K562 (cell line): ENCODE results near the gene NAPA. TPM values are rescaled to one million over a fixed set of nuclear protein-coding genes. Genes with fewer than 3 reads are reported as not detected.

Source experiments
- DDX20 ChIP-seq: fragments of 450-650 bp; IDR thresholded peaks from 2 replicates; pipeline ENCODE4 v1.6.1; 2016; ENCODE audit warnings: missing genetic modification characterization, low read depth, mild to moderate bottlenecking, missing compliant biosample characterization, moderate library complexity
- FOXA1 ChIP-seq: fragments of 450-650 bp; IDR thresholded peaks from 2 replicates; pipeline ENCODE4 v1.6.1; 2016; ENCODE audit warnings: mild to moderate bottlenecking, borderline replicate concordance
- IRF2 ChIP-seq: sonication (generic); formaldehyde crosslinking; IDR thresholded peaks from 2 replicates; pipeline ENCODE4 v1.8.1; 2022; ENCODE audit warnings: mild to moderate bottlenecking, missing genetic modification reagents
- LEF1 ChIP-seq: fragments of 450-650 bp; IDR thresholded peaks from 2 replicates; pipeline ENCODE4 v1.6.1; 2016; ENCODE audit warnings: mild to moderate bottlenecking
- MIER1 ChIP-seq: fragments of 450-650 bp; IDR thresholded peaks from 2 replicates; pipeline ENCODE4 v1.6.1; 2016; ENCODE audit warnings: antibody characterized with exemption, mild to moderate bottlenecking, low read depth
- MXI1 ChIP-seq: IDR thresholded peaks from 2 replicates; pipeline ENCODE4 v1.6.1; 2011; ENCODE audit warnings: low read depth, mild to moderate bottlenecking, improper control_type of control experiment, low read length
- POLR2H ChIP-seq: IDR thresholded peaks from 2 replicates; pipeline ENCODE4 v1.6.1; 2016; ENCODE audit warnings: missing genetic modification characterization, low read depth, mild to moderate bottlenecking, control low read depth, missing compliant biosample characterization, moderate library complexity
- RFX7 ChIP-seq: fragments of 250-450 bp; sonication (Bioruptor Pico); IDR thresholded peaks from 2 replicates; pipeline ENCODE4 v1.5.1; 2021; ENCODE audit warnings: mild to moderate bottlenecking
- SMARCB1 ChIP-seq: IDR thresholded peaks from 2 replicates; pipeline ENCODE4 v1.6.1; 2011; ENCODE audit warnings: improper control_type of control experiment, low read depth; ENCODE audit not compliant: insufficient read length
- TARDBP ChIP-seq: fragments of 450-650 bp; IDR thresholded peaks from 2 replicates; pipeline ENCODE4 v1.6.1; 2016
- WHSC1 ChIP-seq: IDR thresholded peaks from one replicate; pipeline ENCODE4 v1.6.1; 2012; ENCODE audit warnings: low read length, control low read depth, inconsistent platforms
- YY1 ChIP-seq, 3 experiments: IDR thresholded peaks; 2 replicates each; pipeline ENCODE4 v1.6.1; 2011; ENCODE audit warnings: low read length in 2 of 3, mild to moderate bottlenecking in 2 of 3, moderate library complexity in 2 of 3, borderline replicate concordance in 1 of 3, control low read depth in 1 of 3, low read depth in 1 of 3; ENCODE audit not compliant: insufficient read depth in 3 of 3, insufficient replicate concordance in 2 of 3, control insufficient read depth in 1 of 3, insufficient read length in 1 of 3; ENCODE audit errors: extremely low read depth in 1 of 3
- ZNF76 ChIP-seq: fragments of 250-450 bp; sonication (Bioruptor Pico); IDR thresholded peaks from 2 replicates; pipeline ENCODE4 v1.4.0; 2020; ENCODE audit warnings: mild to moderate bottlenecking, moderate library complexity, borderline replicate concordance
- ZNF778 ChIP-seq: fragments of 450-650 bp; formaldehyde crosslinking; IDR thresholded peaks from 2 replicates; pipeline ENCODE4 v1.4.0; 2020; ENCODE audit warnings: mild to moderate bottlenecking, moderate library complexity
- polyA plus RNA-seq, 8 experiments: library from polyadenylated mRNA; depleted of rRNA in 4 of 8; stranded (reverse) in 5 of 8; unstranded in 3 of 8; fragments of >200 nt; fragmentation: Nextera tagmentation in 2 of 8; fragmentation: Illumina TruSeq in 1 of 8; extraction: Ambion mirVana in 2 of 8; extraction: Trizol in 1 of 8; gene quantifications; 2 replicates each; pipeline versions ENCODE4 v1.2.1 to v1.2.3, GENCODE V29; 2011 to 2014; ENCODE audit warnings: inconsistent platforms in 1 of 8, missing spikeins in 1 of 8
- total RNA-seq, 7 experiments: library from RNA; depleted of rRNA in 6 of 7; stranded (reverse); fragments of >200 nt in 6 of 7; fragmentation: Illumina TruSeq in 2 of 7; extraction: Trizol in 2 of 7; gene quantifications; 2 replicates each; pipeline versions ENCODE4 v1.2.1 to v1.2.3, GENCODE V29; 2011 to 2021; ENCODE audit warnings: low replicate concordance in 1 of 7
- TF ChIP-seq, protein P1 (sequence below): fragments of 200-800 bp; sonication (Bioruptor generic); IDR thresholded peaks from 2 replicates; pipeline ENCODE4 v1.6.1; 2016; ENCODE audit warnings: missing genetic modification characterization, missing compliant biosample characterization
- TF ChIP-seq, protein P2 (sequence below): IDR thresholded peaks from 2 replicates; pipeline ENCODE4 v1.6.1; 2014; ENCODE audit warnings: antibody characterized with exemption
- TF ChIP-seq, protein P3 (sequence below): fragments of 250-450 bp; sonication (Bioruptor Pico); IDR thresholded peaks from 2 replicates; pipeline ENCODE4 v1.5.0; 2021; ENCODE audit warnings: mild to moderate bottlenecking, borderline replicate concordance

NAPA gene
- total and polyA plus RNA-seq, 9 of the 15 experiments (the other 6 are each of a cell fraction or from before 2014, with no cell fraction given): 5.4 to 98.6 (median 77.5) TPM

DNA sequence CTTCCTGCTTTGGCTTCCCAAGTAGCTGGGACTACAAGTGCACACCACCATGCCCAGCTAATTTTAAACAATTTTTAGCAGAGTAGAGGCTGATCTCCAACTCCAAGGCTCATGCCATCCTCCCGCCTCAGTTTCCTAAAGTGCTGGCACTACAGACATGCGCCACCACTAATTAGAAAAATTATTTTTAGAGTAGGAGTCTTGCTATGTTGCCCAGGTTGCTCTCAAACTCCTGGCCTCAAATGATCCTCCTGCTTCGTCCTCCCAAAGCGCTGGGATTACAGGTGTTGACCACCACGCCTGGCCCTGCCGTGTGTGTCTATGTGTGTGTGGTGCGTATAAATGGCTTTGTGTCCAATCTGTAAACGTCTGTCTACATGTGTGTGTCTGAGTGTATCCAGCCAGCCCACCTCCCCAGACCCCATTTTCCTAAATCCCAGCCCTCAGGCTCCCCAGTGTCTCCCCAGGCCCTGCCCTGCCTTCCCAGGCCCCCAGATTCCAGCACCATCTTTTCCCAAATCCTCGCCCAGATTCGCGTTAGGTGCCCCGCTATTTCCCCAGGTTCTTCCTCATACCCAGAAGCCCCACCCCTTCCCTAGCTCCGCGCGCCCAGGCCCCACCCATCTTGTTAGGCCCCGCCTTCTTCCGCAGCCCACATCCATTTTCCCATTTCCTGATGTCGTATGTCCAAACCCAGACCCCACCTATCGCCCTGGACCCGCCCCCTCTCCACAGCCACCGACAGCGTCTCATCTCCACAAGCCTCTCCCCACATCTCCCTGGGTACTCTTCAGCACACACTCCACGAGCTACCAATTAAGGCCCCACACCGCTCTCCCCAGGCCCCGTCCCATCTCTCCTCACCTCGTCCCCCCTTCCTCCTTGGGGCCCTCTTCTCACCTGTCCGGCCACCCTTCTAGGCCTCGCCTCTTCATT lies 68.1 kb downstream of the NAPA start (continued):
- TF ChIP-seq, protein P1, sequence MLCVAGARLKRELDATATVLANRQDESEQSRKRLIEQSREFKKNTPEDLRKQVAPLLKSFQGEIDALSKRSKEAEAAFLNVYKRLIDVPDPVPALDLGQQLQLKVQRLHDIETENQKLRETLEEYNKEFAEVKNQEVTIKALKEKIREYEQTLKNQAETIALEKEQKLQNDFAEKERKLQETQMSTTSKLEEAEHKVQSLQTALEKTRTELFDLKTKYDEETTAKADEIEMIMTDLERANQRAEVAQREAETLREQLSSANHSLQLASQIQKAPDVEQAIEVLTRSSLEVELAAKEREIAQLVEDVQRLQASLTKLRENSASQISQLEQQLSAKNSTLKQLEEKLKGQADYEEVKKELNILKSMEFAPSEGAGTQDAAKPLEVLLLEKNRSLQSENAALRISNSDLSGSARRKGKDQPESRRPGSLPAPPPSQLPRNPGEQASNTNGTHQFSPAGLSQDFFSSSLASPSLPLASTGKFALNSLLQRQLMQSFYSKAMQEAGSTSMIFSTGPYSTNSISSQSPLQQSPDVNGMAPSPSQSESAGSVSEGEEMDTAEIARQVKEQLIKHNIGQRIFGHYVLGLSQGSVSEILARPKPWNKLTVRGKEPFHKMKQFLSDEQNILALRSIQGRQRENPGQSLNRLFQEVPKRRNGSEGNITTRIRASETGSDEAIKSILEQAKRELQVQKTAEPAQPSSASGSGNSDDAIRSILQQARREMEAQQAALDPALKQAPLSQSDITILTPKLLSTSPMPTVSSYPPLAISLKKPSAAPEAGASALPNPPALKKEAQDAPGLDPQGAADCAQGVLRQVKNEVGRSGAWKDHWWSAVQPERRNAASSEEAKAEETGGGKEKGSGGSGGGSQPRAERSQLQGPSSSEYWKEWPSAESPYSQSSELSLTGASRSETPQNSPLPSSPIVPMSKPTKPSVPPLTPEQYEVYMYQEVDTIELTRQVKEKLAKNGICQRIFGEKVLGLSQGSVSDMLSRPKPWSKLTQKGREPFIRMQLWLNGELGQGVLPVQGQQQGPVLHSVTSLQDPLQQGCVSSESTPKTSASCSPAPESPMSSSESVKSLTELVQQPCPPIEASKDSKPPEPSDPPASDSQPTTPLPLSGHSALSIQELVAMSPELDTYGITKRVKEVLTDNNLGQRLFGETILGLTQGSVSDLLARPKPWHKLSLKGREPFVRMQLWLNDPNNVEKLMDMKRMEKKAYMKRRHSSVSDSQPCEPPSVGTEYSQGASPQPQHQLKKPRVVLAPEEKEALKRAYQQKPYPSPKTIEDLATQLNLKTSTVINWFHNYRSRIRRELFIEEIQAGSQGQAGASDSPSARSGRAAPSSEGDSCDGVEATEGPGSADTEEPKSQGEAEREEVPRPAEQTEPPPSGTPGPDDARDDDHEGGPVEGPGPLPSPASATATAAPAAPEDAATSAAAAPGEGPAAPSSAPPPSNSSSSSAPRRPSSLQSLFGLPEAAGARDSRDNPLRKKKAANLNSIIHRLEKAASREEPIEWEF (CRISPR knock-in tag): no peak
- TF ChIP-seq DDX20 (tag): no peak
- peak; percentile 73 for TF ChIP-seq TARDBP
- no peak for TF ChIP-seq RFX7
- no peak for TF ChIP-seq POLR2H (tag)
- no peak for TF ChIP-seq ZNF76
- no peak for TF ChIP-seq ZNF778 (CRISPR knock-in tag)
- no peak for TF ChIP-seq FOXA1
- TF ChIP-seq YY1 (IDR thresholded peaks at IDR 0.05; ENCODE audit: borderline replicate concordance in 1 of 3, control insufficient read depth in 1 of 3, extremely low read depth in 1 of 3, insufficient read depth in 3 of 3, insufficient read length in 1 of 3, insufficient replicate concordance in 2 of 3, low read depth in 1 of 3, low read length in 2 of 3): peak in 2 of 3 experiments; percentile 5 to 18
- TF ChIP-seq MIER1: peak; percentile 82
- TF ChIP-seq IRF2 (CRISPR knock-in tag): no peak
- TF ChIP-seq LEF1: no peak
- TF ChIP-seq SMARCB1: no peak
- no peak for TF ChIP-seq MXI1
- no peak for TF ChIP-seq WHSC1
- TF ChIP-seq, protein P2, sequence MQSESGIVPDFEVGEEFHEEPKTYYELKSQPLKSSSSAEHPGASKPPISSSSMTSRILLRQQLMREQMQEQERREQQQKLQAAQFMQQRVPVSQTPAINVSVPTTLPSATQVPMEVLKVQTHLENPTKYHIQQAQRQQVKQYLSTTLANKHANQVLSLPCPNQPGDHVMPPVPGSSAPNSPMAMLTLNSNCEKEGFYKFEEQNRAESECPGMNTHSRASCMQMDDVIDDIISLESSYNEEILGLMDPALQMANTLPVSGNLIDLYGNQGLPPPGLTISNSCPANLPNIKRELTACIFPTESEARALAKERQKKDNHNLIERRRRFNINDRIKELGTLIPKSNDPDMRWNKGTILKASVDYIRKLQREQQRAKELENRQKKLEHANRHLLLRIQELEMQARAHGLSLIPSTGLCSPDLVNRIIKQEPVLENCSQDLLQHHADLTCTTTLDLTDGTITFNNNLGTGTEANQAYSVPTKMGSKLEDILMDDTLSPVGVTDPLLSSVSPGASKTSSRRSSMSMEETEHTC: no peak
- TF ChIP-seq, protein P3, sequence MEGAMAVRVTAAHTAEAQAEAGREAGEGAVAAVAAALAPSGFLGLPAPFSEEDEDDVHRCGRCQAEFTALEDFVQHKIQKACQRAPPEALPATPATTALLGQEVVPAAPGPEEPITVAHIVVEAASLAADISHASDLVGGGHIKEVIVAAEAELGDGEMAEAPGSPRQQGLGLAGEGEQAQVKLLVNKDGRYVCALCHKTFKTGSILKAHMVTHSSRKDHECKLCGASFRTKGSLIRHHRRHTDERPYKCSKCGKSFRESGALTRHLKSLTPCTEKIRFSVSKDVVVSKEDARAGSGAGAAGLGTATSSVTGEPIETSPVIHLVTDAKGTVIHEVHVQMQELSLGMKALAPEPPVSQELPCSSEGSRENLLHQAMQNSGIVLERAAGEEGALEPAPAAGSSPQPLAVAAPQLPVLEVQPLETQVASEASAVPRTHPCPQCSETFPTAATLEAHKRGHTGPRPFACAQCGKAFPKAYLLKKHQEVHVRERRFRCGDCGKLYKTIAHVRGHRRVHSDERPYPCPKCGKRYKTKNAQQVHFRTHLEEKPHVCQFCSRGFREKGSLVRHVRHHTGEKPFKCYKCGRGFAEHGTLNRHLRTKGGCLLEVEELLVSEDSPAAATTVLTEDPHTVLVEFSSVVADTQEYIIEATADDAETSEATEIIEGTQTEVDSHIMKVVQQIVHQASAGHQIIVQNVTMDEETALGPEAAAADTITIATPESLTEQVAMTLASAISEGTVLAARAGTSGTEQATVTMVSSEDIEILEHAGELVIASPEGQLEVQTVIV (CRISPR knock-in tag): no peak
